G401.6 (cell line): Measurements from ENCODE around the gene EPHB1.
"Not testable (repeated sequence)": the region's sequence is repeated elsewhere in the genome, so short reads cannot be mapped to it uniquely, and the experiment has no call there.

Source experiments
- FAIRE-seq: peaks from 2 replicates; lab custom pipeline; 2012; peaks lifted over from hg19 to GRCh38; lab: Jason Lieb, UNC

The EPHB1 gene

DNA sequence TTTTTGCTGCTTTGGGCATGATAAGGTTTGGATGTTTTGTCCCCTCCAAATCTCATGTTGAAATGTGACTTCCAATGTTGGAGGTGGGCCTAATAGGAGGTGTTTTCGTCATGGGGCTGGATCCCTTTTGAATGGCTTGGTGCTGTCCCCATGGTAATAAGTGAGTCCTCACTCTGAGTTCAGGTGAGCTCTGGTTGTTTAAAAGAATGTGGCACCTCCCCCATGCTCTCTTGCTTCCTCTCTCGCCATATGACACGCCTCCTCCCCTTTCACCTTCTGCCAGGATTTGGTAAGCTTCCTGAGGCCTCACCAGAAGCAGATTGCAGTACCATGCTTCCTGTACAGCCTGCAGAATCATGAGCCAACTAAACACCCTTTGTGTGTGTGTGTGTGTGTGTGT, 255.5 kb downstream of the EPHB1 start:
- no peak for FAIRE-seq

DNA sequence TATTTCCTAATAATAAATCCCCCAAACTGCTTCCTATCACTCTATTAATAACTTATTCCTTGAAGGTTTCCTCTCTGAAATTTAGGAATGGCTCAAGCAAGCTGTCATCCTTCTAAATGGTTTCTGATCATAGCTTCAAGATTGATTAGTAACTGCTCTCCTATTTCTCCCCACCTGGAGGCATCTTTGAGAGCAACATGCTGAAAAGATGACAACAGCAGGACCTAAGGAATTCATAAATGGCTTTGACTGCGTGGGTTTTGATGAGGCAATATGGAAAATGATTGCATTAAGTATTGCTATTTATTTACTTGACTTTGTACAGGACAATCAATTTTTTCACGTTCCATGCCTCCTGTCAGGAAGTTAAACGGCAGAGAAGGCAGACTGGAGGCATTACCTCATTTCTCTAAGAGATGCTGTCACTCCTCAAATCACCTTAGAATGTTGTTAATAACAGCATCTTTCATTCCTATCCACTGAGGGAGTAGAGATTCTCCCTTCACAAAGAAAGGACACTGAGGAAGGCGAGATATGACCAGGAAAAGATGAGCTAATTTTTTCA, 256.4 kb downstream of the EPHB1 start:
- FAIRE-seq = no peak

DNA sequence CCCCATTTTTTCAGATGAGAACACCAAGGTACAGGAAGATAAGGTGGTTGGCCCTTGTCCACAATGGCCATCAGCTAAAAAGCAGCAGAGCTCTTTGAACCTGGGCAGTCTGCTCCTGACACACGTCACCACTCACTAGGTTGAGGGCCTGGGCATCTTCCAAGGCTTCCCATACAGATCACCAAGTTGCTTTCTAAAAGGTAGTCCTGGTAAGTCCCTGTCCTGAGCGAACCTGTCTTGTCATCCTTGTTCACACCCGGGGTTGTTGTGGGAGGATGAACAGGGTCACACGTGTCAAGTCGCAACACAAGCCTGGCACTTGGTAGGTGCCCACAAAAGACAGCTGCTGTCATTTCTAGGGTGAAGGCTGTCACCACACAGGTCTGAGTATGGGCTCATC, 260.4 kb downstream of the EPHB1 start:
- FAIRE-seq = no peak

DNA sequence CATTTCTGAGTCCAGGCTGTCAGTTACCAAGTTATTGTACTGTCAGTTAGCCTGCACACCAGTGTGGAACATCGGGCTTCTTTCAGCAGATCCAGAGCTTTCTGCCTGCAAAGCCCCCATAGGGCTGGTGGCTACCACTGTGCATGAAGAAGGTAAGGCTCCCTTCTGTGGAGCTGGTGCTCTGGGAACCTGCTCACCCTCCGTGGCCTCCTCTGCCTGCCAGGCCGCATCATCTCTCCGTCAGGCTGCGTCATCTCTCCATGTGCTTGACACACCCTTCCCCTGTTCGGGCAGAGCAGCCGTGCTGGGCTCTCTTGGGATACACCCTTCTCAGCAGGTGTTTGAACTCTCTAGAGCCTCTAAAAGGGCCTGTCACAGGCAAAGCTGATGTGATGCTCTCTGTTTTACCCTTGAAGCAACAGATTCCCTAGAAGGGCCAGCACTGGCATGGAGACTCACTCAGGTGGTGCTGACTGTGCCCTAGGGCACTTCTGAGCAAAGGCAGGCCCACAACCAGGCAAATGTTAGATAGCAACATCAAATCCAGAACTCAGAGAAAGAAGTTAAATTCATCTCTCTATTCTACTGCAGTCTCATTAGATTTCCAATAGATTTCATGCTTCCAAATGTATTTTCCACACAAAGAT, 261.1 kb downstream of the EPHB1 start:
- no peak for FAIRE-seq

DNA sequence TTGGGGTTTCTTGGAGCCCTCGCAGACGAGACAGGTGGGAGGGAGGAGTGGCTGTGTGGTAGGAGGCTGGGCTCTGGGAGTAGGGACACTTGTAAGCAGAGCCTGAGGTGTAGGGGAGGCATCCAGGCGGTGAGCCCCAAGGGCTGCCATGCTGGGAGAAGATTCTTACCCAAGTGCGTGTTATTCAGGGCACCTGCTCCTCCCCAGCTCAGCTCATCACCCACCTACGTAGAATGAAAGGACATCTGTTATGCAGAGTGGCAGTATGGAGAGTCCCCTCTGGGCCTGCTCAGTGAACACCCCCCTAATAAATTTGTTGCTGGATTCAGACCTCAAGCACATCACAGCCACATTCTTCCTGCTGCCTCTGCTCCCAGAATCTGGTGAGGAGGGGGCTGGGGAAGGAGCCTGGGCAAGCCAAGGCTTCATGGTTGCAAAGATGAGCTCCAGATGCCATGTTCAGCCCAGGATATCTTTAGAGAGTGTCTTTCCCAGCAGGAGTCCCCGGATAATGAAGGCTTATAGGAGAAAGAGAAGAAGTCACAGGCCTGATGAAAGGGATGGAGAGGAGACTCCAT, 261.8 kb downstream of the EPHB1 start:
- FAIRE-seq = no peak

DNA sequence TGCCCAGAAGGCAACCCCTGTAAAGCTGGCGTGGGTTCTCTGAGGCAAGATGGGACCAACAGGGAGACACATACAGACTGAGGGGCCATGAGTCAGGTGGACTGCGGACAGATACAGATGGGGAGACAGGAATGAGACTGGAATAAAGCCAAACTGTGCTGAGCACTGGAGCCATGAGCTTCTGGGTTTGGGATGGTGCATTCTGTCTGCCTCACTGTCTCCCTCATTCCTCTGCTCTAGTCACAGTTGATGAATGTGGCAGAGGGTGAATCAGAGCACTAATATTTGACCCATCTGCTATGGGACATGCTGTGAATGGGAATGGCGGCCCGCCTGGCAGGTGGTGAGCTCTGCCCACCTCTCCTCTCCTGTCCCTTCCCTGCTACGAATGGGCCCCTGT, 262.9 kb downstream of the EPHB1 start:
- no peak for FAIRE-seq

DNA sequence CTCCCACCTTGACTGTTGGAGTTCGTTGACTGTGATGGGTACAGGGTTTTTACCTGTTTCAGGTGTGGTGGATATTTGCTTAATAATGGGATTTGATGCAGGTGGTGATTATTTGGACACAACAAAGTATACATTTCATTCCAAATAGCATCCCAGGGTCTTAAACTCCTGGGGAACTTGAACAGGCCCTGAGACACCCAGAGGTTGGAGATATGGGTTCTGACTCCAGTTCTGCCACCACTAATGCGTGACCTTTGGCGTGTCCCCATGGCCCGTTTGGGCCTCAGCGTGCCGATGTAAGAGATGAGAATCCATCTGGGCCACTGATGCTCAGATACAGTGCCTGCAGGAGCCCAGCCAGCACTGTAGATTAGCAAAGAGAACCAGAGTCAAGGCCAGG, 264.5 kb downstream of the EPHB1 start:
- no peak for FAIRE-seq

DNA sequence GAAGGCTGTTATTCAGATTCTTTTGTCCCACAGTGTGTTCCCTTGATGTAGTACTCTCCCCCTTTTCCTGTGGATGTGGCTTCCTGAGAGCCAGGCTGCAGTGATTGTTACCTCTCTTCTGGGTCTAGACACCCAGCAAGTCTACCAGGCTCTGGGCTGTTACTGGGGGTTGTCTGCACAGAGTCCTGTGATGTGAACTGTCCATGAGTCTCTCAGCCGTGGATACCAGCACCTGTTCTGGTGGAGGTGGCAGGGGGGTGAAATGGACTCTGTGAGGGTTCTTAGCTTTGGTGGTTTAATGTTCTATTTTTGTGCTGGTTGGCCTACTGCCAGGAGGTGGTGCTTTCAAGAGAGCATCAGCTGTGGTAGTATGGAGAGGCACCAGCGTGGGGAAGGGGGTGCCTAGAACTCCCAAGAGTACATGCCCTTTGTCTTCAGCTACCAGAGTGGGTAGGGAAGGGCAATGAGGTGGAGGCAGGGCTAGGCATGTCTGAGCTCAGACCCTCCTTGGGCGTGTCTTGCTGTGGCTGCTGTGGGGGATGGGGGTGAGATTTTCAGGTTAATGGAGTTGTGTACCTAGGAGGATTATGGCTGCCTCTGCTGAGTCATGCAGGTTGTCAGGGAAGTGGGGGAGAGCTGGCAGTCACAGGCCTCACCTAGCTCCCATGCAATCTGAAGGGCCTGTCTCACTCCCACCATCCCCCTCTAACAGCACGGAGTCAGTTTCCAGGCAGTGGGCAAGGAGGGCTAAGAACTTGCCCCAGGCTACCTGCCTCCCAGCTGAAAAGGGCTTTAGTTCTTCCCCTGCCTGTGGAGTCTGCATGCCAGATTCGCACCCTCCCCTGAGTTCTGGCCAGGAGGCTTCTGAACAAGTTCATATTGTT, 272.0 kb downstream of the EPHB1 start:
- FAIRE-seq = not testable (repeated sequence)

DNA sequence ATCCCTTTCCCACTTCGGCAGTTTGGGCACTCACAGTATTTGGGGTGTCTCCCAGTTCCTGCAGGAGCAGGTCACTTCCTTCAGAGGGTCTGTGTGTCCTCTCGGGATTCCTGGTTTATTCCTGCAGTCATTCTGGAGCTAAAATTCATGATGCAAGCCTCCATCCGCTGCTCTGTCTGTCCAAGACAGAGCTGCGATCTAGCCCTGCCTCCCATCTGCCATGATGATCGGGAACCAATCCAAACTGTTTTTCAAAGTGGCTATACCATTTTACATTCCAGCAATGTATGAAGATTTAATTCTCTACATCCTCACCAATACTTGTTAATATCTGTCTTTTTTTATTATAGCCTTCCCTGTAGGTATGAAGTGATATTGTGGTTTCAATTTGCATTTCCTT, 273.0 kb downstream of the EPHB1 start:
- no peak for FAIRE-seq

DNA sequence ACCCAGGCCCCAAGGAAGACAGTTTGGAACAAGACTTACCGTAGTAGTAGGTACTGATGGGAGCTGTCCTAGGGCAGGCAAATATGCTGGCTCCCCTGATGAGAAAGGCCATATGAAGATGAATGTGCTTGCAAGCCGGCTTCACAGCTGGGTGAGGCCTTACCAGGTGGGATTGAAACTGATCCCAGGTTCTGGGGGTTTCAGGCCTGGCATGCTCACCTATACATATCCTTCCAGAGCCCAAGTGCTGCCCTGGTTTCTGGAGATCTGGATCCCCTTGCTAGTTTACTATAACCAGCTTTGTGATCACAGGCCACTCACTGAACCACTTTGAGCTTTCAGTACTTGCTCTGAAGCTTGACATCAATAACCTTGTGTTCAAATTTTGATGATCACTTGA, 274.3 kb downstream of the EPHB1 start:
- no peak for FAIRE-seq

DNA sequence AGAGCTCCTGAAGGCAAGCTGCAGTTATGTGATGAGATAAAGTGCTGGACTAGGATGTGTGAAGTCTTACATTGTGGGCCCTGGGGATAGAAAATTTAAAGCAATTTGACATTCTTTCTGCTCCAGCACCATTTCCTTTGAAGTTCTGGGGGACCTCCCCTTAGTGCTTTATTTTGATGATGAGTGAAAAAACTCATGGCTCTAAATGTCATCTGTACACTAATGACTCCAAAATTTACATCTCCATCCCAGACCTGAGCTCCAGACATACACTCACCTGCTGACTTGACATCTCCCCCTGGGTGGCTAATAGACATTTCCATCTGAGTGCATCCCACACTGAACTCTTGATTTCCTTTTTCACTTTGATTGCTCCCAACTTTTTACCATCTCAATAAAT, 276.4 kb downstream of the EPHB1 start:
- FAIRE-seq = no peak

DNA sequence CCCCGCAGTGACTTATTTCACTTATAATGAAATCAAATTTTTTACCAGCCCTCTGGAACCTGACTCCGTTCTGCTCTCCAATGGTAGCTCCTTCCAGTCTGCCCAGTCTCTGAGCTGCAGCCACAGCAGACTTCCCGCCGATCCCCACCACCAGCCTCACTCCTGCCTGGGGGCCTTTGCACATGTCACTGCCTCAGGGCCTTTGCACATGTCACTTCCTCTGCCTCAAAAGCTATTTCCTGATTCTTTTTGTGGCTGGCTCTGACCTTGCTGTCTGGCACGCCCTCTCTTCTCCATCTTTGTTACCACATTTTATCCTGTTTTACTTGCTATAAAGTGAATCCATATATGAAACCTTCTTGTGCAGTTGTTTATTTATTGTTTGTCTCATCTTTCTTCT, 277.4 kb downstream of the EPHB1 start:
- no peak for FAIRE-seq

DNA sequence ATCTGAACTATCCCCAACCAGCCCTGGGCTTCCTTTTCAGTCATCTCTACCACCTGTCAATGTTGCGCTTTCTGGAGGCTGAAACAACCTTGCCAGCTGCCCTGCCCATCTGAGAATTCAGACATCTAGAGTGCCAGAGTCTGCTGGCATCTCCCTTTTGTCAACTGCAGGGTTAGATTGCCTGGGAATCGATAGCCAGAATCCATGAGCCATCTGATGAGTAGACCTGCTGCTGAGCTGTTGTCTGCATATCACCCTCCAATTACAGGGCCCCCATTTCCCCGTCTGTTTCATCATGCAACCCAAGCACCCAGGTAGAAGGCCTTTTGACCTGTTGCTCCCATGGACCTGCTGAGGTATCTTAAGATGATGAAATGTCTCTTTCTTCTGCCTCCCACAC, 280.1 kb downstream of the EPHB1 start:
- no peak for FAIRE-seq

DNA sequence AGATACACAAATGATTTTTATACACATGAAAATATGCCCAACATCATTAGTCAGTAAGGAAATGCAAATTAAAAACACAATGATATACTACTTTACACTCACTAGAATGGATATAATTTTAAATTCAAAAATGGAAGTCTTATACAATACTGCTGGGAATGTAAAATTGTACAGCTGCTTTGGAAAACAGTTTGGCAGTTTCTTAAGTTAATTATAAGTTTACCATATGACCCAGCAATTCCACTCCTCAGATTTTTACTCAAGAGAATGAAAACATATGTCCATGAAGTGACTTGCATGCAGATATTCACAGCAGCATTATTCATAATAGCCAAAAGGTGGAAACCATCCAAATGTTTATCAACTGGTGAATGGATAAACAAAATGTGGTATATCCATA, 281.3 kb downstream of the EPHB1 start:
- no peak for FAIRE-seq

DNA sequence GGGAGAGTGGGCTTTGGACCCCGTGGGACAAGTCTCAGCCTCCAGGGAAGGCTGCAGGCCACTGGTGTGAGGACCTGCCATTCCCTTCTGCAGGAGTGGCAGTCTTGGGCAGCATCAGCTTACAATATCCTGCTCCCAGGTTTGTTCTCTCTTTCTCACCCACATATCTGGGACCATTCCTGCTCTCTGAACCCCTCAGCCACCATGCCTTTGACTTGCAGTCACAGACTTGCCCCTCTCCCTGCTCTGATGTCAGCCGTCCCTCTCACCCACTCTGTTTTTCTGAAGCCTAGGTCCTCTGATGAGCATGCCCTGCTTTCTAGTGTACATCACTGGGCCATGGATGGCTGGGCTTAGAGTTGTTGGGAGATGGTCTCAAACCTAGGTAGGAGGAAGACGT, 282.1 kb downstream of the EPHB1 start:
- FAIRE-seq = no peak

DNA sequence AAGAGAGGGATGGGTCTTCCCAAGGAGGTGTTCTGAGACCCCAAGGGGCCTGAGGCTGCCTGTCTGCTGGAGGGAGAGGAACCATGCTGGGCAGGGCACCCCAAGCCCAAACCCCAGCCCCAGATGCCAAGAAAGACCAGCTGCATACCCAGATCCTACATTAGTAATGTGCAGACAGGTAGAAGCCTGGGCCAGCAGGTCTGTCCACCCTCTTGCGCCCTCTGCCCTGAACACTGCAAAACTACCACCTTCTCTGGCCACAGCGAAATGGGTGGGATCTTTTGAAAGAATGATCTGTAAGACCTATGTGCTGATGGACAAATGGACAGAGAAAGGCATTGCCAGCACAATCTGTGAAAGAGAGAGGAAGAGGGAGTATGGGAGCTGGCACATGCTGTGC, 283.2 kb downstream of the EPHB1 start:
- FAIRE-seq = no peak

DNA sequence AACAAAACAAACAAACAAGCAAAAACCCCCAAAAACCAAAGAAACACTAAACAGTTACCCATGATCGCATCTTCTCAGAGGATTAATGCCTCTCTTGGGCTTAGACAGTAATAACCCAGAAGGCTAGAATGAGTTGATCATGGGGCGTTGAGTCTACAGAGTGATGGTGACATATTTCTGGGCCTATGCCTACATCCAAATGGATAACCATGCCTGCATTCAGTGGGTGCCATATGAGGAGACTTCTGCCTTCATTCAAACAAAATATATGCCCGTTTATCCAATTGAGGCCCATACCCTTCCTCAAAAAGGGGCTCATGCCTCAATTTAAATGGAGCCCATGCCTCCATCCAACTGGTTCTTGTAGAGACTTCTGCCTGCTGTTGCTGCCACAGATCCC, 284.0 kb downstream of the EPHB1 start:
- FAIRE-seq = no peak

DNA sequence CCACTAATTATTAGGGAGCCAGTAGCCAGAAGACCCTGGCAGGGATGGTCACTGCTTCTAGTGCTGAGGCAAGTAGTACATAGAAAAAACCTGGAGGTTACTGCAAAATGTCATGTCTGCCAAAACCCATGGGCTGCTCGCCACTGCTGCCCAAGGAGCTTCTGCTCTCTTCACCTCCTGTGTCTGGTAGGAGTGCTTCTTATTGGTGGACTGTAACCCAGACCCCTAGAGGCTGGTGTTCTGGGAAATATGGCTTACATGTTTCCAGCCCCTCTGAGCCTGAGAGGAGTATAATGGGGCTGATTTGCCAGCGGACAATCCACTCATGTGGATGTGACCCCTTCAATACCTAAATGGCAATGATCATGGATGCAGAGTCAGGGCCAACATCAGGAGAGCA, 286.4 kb downstream of the EPHB1 start:
- FAIRE-seq = no peak

DNA sequence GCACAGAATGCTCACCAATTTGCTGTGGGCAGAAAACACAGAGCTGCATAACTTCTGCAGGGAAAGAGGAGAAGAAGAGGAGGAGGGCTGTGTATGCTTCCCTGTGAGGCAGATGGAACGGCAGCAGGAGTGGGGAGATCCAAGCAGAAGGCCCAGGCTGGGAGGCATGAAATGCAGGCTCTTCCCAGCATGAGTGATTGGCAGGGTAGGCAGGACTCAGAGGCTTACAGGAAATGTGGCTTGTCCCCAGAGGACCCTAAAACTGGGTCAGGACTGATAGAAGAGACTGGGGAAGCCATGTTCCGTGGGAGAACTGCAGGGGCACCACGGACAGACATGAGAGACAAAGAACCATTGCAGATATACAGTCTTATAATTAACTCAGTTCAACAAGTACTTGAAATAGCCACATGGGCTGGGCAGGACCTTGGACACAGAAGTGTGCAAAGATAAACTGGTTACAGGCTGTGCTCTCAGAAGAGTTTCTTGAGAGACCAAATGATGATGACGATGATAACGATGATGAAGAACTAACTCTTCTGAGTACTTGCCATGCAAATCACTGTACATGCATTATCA, 286.9 kb downstream of the EPHB1 start:
- no peak for FAIRE-seq

DNA sequence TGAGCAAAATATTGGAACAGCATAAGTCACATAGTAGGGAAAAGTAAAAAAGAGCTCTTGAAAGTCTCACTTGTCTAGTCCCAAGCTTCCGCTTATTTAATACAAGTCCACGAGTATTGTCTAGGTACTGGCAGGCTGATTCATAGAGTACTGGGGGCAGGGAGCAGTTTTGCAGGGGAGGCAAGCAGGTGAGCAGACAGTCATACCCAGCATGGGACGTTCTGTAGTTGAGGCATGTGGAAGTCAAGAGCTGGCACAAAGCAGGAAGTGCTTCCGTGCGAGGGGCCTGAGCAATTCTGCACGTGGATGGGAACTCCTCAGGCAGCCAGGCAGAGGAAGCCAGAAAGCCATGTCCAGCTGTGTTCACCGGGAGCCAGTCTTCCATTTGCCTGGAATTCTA, 287.6 kb downstream of the EPHB1 start:
- FAIRE-seq = no peak

DNA sequence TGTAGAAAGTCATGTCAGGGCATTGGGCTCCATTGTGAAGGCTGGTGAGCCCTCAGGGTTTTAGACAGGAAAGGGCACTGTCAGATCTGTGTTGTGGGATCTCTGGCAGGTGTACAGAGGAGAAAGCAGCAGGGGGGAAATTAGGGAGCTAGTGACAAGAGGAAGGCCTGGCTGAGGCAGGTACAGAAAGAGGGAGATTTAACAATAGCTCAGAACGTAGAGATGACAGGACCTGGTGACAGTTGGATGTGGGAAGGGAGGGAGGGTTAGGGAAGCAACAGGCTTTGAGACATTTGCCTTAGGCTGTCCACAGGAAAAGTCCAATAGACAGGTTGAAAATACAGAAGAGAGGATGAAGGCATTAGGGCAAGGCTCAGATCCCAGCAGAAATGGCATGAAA, 288.1 kb downstream of the EPHB1 start:
- FAIRE-seq = no peak

DNA sequence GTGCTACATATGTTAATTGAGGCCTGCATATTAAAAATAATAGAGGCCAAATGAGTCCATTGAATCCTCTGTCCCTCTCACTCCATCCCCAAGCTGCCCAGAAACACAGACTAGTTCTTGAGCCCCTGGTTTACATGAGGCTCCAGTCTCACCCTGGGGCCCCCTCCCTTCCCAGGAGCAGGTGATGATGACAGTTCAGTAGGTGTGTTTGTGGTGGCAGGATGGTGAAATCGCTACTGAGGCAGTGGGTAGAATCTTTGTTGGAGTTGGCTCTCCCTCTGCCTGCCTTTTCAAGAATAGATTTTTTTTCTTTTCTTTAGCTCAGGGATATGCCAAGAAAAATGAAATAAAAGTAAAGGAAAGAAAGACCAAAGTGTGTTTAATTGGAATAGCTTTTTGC, 288.7 kb downstream of the EPHB1 start:
- FAIRE-seq = no peak

DNA sequence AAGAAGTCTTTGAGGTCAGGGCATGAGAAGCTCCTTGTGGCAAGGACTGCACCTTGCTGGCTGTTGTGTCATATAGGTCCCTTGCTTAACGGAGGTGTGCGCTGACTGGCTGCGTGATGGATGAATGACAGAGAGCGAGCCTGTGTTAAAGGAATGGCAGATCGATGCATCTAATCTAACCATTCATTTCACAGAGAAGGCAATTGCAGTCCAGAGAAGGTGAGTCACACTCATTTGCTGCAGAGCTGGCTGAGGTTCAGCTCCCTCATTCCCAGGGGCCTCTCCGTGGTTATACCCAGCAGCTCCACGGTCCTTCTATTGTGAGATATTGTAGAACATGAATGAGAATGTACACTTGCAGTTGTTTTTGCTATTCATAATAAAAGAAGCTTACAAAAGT, 289.3 kb downstream of the EPHB1 start:
- no peak for FAIRE-seq
